A549 (cell line): ENCODE results near the gene AQP7.

Experiments
- SMC3 ChIP-seq: fragments of >200 bp; sonication (Bioruptor Twin); formaldehyde crosslinking; IDR thresholded peaks from 3 replicates; pipeline ENCODE4 v1.6.1; 2018; ENCODE audit warnings: inconsistent platforms
- TF ChIP-seq, protein P1 (sequence below): fragments of 250-450 bp; sonication (Bioruptor Pico); IDR thresholded peaks from 2 replicates; pipeline ENCODE4 v1.5.0; 2021; ENCODE audit warnings: mild to moderate bottlenecking, moderate library complexity, borderline replicate concordance

- TF ChIP-seq, protein P1, sequence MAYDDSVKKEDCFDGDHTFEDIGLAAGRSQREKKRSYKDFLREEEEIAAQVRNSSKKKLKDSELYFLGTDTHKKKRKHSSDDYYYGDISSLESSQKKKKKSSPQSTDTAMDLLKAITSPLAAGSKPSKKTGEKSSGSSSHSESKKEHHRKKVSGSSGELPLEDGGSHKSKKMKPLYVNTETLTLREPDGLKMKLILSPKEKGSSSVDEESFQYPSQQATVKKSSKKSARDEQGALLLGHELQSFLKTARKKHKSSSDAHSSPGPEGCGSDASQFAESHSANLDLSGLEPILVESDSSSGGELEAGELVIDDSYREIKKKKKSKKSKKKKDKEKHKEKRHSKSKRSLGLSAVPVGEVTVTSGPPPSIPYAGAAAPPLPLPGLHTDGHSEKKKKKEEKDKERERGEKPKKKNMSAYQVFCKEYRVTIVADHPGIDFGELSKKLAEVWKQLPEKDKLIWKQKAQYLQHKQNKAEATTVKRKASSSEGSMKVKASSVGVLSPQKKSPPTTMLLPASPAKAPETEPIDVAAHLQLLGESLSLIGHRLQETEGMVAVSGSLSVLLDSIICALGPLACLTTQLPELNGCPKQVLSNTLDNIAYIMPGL: no peak
- TF ChIP-seq SMC3: no peak
Observed at GRCh38 chr9:33378121-33378795, 24.1 kb downstream of the AQP7 start.
